Measurements from ENCODE around the gene LPAR5.

- TF ChIP-seq CTCF (IDR thresholded peaks at IDR 0.05) = no peak
- TF ChIP-seq POLR2A (IDR thresholded peaks at IDR 0.05) = no peak
Observed at GRCh38 chr12:6627616-6628015, 8.1 kb downstream of the LPAR5 start.
